ENCODE data around the gene OR2T12.
"Not testable (repeated sequence)": the region's sequence is repeated elsewhere in the genome, so short reads cannot be mapped to it uniquely, and the experiment has no call there.

Gene OR2T12, protein sequence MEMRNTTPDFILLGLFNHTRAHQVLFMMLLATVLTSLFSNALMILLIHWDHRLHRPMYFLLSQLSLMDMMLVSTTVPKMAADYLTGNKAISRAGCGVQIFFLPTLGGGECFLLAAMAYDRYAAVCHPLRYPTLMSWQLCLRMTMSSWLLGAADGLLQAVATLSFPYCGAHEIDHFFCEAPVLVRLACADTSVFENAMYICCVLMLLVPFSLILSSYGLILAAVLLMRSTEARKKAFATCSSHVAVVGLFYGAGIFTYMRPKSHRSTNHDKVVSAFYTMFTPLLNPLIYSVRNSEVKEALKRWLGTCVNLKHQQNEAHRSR

DNA sequence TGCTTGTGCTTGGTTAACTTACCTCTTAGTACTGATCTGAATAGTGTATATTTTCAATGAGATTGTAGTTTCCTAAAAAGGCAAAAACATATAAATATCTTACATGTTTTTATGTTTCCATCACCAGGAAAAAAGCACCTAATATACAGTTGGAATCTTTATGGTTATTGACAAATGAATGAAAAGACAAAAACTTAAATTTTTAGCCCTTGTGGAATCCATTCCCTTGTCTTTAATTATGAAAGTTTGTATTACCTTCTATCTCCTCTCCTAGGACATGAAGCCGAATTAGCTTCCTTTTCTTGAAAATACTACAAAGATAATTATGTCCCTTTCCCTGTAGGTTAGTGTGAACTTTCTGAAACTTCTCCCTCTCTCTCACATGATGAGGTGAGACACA is at the start of gene OR2T12:
TSS of gene OR2T12 (minus strand) at position 101 of the 400 bp plus-strand sequence. CDS start 7,846 bp downstream, outside the sequence.
- DNase-seq: no peak

DNA sequence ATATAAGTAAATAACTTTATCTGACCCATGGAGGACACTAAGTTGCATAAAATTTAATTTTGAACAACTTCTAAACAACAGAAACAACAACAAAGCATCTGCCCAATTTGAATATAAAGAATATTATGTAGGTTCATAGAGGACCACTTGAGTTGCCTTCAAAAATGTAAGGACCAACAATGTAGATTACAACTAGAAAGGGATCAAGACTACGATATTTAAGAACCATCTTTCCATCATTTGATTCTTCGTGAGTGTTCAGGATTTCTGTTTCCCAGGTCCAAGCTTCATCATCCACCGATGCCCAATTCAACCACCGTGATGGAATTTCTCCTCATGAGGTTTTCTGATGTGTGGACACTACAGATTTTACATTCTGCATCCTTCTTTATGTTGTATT is 45.3 kb upstream of the OR2T12 start, which contains the start of gene OR14C36:
TSS of gene OR14C36 (plus strand) at position 301 of the 400 bp plus-strand sequence. CDS start at position 301, 0 bp downstream.
- DNase-seq: no peak

DNA sequence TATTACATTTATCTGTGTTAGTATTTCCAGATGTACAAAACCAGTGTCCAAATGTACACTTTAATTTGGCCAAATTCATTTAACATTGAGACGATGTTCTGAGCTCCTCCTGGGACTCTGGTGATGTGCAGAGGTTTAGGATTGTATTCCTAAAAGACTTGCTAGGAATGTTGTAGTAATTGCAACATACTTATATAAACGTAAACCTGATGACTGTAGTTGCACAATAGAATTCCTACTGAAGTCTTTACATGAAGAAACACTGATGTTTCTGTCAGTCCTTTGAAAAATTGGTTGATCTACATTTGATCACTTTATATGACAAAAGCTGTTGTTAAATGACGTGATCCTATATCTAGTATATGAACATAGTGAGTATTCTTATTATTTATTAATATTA is 40.2 kb upstream of the OR2T12 start:
- no peak for DNase-seq

- DNase-seq: no peak
These were observed 21.2 kb upstream of the OR2T12 start, which contains the start of gene OR2M7 for GRCh38 chr1:248324468-248324867. Gene OR2M7, minus strand, starts transcription at chr1:248324568. Its CDS starts 0 bp downstream, at chr1:248324568.

- no peak for DNase-seq
These were observed 13.6 kb upstream of the OR2T12 start for GRCh38 chr1:248316796-248317195.

- DNase-seq: not testable (repeated sequence)
These were observed 3.5 kb upstream of the OR2T12 start for GRCh38 chr1:248306740-248307139.

- no peak for DNase-seq
These were observed 2.9 kb upstream of the OR2T12 start for GRCh38 chr1:248306103-248306502.

DNA sequence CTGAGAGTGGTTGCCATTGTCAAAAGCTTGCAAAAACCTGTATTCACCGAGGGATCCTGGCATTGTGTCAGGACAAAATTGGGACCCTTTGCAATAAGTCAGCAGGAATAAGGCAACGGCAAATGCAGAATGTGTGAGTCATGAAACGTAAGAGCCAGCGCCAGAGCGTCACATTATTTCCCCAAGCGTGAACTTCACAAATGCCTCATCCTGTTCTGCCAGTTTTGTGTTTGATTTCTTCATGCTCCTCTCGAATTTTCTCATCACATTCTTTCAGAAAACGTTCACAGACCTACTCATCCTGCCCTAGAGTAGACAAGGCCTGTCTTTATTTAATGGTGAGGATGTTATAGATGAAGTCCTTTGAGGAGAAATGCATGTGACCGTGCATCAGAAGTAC is 2.4 kb upstream of the OR2T12 start:
- DNase-seq: not testable (repeated sequence)

GRCh38 chr1:248288391-248288790 is 14.8 kb downstream of the OR2T12 start:
- no peak for DNase-seq

DNA sequence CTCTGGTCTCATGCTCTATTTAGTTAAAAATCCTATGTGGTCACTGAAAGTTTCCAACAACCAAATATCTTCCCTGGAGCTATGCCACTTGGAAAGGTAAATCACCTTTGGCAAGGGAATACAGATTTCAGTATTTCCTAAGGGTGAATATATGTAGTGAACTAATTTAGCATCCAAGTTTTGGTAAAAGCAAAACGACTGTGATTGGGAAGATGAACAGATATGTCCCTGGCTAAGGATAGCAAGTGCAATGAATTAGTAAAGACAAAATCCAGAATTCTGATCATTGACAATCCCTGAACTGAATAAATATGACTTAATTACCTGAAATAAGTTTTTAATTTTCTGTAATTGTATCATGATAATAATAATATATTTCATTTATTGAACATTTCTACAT is 25.3 kb downstream of the OR2T12 start, which contains the start of gene OR2T33:
TSS of gene OR2T33 (minus strand) at position 101 of the 400 bp plus-strand sequence. CDS start 4,162 bp downstream, outside the sequence.
- DNase-seq: no peak

DNA sequence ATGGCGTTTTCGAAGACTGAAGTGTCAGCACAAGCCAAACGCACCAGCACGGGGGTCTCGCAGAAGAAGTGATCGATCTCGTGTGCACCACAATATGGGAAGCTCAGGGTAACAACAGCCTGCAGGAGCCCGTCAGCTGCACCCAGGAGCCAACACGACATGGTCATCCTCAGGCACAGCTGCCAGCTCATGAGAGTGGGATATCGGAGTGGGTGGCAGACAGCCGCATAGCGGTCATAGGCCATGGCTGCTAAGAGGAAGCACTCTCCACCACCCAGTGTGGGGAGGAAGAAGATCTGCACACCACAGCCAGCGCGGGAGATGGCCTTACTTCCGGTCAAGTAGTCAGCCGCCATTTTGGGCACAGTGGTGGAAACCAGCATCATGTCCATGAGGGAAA is 30.0 kb downstream of the OR2T12 start:
- DNase-seq: not testable (repeated sequence)

- no peak for DNase-seq
These were observed 35.0 kb downstream of the OR2T12 start for GRCh38 chr1:248268178-248268577.

GRCh38 chr1:248259309-248259708 is 43.9 kb downstream of the OR2T12 start:
- not testable (repeated sequence) for DNase-seq

- DNase-seq: no peak
These were observed 60.0 kb downstream of the OR2T12 start for GRCh38 chr1:248243204-248243603.
